Inflammatory macrophage treated with lipopolysaccharide for 1 hour (primary cell): ENCODE measurements around the gene SLC43A1.

Source experiments
- DNase-seq, 2 donors: peaks; one replicate each; pipeline ENCODE4 v3.0.0-alpha.2; 2020 to 2022

The SLC43A1 gene

GRCh38 chr11:57460022-57460757 is 55.3 kb downstream of the SLC43A1 start, which contains the start of gene RTN4RL2:
TSS of gene RTN4RL2 (plus strand) at chr11:57460528. CDS start at chr11:57460866, 338 bp downstream.
- DNase-seq, result peak in 1 of 2 donors; percentile 32

GRCh38 chr11:57459164-57460021 is 56.1 kb downstream of the SLC43A1 start:
- no peak for DNase-seq

GRCh38 chr11:57458410-57459163 is 56.9 kb downstream of the SLC43A1 start:
- peak in 1 of 2 donors; percentile 73 for DNase-seq

GRCh38 chr11:57458060-57458409 is 57.5 kb downstream of the SLC43A1 start:
- no peak for DNase-seq

GRCh38 chr11:57457643-57458023 is 57.9 kb downstream of the SLC43A1 start:
- DNase-seq, result no peak

GRCh38 chr11:57456960-57457642 is 58.4 kb downstream of the SLC43A1 start:
- DNase-seq, result peak; percentile 78 to 98

- no peak for DNase-seq
Observed at GRCh38 chr11:57453543-57454177, 61.8 kb downstream of the SLC43A1 start.

- no peak for DNase-seq
Observed at GRCh38 chr11:57446055-57446454, 69.4 kb downstream of the SLC43A1 start.

- DNase-seq, result peak in 1 of 2 donors; percentile 57
Observed at GRCh38 chr11:57445122-57445394, 70.4 kb downstream of the SLC43A1 start.

- DNase-seq, result peak; percentile 75 to 93
Observed at GRCh38 chr11:57444362-57445121, 71.0 kb downstream of the SLC43A1 start.

- no peak for DNase-seq
Observed at GRCh38 chr11:57440744-57441414, 74.6 kb downstream of the SLC43A1 start.

- DNase-seq, result no peak
Observed at GRCh38 chr11:57439786-57440185, 75.7 kb downstream of the SLC43A1 start.

GRCh38 chr11:57438345-57439285 is 76.9 kb downstream of the SLC43A1 start:
- no peak for DNase-seq

GRCh38 chr11:57436031-57436430 is 79.5 kb downstream of the SLC43A1 start:
- DNase-seq, result no peak

- peak; percentile 93 to 94 for DNase-seq
Observed at GRCh38 chr11:57434640-57435546, 80.6 kb downstream of the SLC43A1 start.
